Measurements from ENCODE around the gene CIAO2A.
"Not testable (repeated sequence)": the region's sequence is repeated elsewhere in the genome, so short reads cannot be mapped to it uniquely, and the experiment has no call there.

Gene CIAO2A

DNA sequence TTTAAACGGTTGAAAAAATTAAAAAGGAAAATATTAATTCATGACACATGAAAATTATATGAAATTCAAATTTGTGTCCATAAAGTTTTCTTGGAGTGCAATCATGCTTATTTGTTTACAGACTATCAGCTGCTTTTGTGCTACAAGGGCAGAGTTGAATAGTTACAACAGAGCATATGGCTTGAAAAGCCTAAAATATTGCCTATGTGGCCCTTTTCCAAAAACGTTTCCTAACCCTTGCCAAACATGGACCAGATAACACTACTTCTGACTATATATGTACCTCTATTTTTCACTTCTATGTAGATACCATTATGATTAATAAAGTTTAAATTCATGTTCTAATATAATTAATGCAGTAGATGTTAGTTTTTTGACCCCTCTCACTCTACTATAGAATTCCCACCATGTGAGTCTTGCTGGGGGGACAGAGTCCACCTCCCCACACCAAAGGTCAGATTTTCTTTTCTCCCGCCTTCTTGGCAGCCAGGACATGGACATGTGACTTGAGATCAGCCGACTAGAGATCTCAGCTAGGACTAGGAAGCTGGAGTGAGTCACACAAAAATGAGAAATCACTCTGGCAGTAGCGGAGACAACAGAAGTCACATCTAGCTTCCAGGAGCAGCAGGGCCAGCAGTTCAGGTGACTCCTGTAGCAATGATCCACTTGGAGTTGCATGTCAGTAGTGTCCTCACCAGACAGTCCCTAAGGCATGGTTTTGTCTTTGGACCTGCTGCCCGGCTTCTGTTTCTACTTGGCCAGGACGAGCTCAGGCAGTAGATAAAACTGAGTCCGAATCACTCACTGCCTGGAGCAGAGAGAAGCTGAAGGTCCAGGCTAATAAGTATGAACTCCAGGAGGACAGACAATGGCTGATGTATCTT is 22.4 kb downstream of the CIAO2A start:
- DNase-seq, result no peak

DNA sequence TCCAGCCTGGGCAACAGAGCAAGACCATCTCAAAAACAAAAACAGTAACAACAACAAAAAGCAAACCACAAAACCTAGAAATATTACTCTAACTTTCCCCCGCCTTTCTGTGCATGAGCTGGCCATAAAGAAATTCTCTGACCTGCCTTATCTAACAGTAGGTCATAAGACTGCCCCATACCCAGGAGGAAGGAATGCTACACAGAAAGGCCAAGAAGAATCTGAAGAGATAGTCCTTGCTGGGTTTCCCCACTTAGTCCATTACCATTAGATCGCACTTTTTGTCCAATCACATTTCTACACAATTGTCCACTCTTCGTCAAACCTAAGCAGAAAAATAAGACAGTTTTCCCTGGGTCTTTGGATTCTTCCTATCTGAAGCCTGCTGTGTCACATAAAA is 23.5 kb downstream of the CIAO2A start:
- no peak for DNase-seq

- DNase-seq, result no peak
These were observed 25.5 kb downstream of the CIAO2A start for GRCh38 chr15:64068133-64068532.

- peak; percentile 86 for DNase-seq
These were observed 26.0 kb downstream of the CIAO2A start for GRCh38 chr15:64067564-64068030.

GRCh38 chr15:64066451-64066850 is 27.2 kb downstream of the CIAO2A start:
- DNase-seq, result no peak

DNA sequence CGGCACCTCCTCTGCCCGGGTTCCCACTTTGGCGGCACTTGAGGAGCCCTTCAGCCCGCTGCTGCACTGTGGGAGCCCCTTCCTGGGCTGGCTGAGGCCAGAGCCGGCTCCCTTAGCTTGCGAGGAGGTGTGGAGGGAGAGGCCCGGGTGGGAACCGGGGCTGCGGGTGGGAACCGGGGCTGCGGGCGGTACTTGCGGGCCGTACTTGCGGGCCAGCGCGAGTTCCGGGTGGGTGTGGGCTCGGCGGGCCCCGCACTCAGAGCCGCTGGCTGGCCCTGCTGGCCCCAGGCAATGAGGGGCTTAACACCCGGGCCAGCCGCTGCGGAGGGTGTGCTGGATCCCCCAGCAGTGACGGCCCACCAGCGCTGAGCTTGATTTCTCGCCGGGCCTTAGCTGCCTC is 32.9 kb downstream of the CIAO2A start:
- no peak for DNase-seq

DNA sequence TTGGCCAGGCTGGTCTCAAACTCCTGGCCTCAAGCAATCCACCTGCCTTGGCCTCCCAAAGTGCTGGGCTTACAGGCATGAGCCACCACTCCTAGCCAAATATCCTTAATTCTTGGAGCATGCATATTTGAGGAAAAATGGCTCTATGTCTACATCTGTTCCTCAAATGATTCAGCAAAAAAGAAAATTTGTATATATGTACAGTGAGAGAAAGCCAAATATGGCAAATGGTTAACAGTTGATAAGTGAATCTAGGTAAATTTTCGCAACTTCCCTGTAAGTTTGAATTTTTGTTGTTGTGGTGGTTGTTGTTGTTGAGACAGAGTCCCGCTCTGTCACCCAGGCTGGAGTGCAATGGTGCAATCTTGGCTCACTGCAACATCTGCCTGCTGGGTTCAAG is 34.5 kb downstream of the CIAO2A start:
- not testable (repeated sequence) for DNase-seq

DNA sequence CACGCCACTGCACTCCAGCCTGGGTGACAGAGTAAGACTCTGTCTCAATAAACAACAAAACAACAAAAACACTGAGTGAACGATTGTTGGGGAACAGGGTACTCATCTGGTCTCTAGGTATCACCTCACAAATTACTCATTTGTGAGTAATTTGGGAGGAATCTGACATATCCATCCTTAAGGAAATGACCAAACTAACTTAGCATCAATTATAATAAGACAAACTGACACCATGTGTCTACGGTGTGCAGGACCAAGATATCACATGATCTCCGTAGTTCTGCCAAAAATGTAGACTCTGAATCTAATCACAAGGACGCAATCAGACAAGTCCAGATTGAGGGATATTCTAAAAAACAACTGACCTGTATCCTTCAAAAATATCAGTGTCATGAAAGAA is 35.4 kb downstream of the CIAO2A start:
- DNase-seq, result no peak

GRCh38 chr15:64053674-64054073 is 40.0 kb downstream of the CIAO2A start:
- DNase-seq, result not testable (repeated sequence)

- no peak for DNase-seq
These were observed 40.6 kb downstream of the CIAO2A start for GRCh38 chr15:64052925-64053491.

- no peak for DNase-seq
These were observed 42.0 kb downstream of the CIAO2A start for GRCh38 chr15:64051407-64052259.

DNA sequence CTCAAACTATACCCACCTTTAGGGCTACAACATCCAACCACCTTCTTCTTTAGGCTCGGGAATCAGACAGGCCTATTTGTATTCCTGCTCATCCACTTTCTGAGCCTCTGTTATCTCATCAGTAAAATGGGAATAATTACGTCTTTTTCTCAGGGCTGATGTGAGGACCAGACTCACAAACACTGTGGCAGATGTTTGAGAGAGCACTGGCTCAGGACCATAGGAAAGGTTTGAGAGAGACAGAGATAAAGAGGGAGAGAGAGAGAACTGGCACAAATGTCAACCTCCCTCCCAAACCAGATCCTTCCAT is 42.6 kb downstream of the CIAO2A start:
- no peak for DNase-seq

GRCh38 chr15:64050281-64051092 is 43.2 kb downstream of the CIAO2A start:
- no peak for DNase-seq

- no peak for DNase-seq
These were observed 44.7 kb downstream of the CIAO2A start for GRCh38 chr15:64048781-64049460.

DNA sequence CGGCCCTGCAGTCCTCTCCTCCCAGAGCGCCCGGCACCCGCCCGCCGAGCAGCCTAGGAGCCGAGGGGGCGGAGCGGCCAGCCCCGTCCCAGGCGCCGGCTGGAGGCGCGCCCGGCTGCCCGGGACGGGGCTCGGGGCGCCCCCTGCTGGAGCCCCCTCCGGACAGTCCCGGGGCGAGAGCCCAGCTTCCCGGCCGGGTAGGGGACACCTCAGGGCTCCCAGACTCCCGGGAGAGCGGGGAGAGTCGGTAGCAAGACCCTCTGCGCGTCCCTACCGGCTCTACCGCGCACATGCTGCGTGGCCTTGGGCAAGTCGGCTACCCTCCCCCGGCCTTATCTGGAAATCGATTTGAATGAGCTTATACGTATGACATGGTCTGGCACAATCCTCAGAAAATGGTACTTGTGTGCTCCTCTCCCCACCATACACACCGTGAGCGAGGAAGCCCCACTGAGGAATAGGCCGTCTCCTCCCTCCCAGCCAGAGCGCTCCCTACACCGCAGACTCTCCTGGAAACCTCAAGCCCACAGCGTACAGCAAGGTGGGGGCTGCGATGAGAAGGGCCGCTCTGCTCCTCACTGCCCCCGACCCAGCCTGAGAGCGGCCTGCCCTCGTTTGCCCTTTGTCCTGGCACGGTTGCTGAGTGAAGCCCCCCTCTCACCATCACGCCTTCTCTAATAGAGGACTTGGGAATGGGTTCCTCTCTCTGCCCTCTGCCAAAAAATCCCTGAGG is 47.1 kb downstream of the CIAO2A start, which contains the start of gene DAPK2:
Gene DAPK2, minus strand, starts transcription at position 65 of the 733 bp plus-strand sequence. CDS start 6,224 bp downstream, outside the sequence.
- peak; percentile 75 for DNase-seq

DNA sequence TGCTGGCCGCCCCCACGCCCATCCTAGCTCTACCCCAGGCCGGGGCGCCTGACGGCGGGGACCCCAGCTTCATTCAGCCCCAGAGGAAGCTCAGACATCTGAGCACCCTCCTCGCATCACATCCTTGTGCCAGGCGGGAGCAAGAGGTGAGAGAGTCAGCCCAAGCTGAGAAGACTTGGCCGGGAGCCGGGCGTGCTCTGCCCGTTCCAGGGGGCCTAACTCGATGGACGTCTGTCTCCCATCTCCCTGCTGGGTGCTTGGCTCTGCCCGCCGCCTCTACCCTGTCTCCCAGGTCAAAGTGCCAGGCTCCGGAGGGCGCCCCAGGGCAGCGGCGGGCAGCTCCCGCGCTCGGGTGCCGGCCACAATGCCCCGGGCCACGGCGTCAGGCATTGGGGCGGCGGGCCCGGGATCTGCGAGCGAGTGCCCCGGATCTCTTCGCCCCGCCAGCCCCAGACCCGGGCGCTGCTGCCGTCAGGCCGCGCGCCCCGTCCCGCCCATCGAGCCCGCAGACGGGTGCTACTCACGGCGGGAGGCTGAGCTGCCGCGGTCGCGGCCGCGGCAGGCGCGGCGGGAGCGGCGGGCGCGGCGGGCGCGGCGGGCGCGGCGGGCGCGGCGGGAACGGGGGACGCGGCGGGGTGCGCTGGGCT is 47.7 kb downstream of the CIAO2A start:
- peak; percentile 51 for DNase-seq

DNA sequence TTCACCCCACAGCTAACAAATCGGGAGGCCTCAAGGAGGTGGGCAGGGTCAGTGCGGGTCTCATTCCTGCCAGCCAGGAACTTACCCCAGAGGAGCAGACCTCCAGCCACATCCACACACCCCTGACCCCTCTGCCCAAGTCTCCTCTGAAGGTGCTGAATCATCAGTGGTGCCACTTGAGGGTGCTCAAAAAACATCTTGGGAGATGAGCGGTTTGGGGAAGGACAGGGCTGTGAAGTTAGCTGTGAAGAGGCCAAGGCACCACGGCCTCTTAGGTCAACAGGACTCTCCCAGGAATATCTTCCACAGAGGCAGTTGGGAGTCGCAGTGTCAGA is 48.6 kb downstream of the CIAO2A start:
- no peak for DNase-seq

GRCh38 chr15:64044300-64045100 is 49.1 kb downstream of the CIAO2A start:
- DNase-seq, result peak; percentile 44

DNA sequence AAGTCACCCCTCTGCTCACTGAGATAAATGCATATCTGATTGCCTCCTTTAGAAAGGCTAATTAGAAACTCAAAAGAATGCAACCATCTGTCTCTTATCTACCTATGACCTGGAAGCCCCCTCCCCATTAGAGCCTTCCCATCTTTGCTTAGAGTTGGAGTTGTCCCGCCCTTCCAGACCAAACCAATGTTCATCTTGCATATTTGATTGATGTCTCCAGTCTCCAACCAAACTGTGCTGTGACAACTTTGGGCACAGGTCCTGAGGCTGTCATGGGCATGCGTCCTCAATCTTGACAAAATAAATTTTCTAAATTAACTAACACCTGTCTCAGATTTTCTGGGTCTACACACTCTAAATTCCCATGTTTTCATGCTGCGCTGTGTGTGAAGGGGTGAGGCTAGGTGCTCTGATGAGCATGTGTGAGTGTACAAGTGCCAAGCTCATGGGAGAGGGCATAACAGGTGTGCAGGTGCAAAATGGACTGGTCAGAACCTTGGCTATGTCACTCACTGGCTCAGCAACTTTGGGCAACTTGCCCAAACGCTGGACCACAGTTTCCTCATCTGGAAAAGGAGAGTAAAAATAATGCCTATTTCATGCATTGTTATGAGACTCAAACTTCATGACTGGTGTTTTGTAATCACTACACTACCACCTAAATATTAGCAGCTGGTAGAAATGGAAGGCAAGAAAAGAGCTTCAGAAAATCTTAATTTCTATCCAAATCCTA is 54.6 kb downstream of the CIAO2A start:
- DNase-seq, result no peak
